GM12873 (cell line): ENCODE results near the gene ACOT7.
A peak's percentile ranks its signal among the peaks of the same experiment; 100 is the strongest.

Source experiments
- CTCF ChIP-seq: IDR thresholded peaks from 2 replicates; pipeline ENCODE4 v1.5.1; 2012; ENCODE audit warnings: low read depth, mild to moderate bottlenecking, moderate library complexity, low read length, control low read depth; ENCODE audit not compliant: insufficient read depth; ENCODE audit errors: missing control alignments

Gene ACOT7

DNA sequence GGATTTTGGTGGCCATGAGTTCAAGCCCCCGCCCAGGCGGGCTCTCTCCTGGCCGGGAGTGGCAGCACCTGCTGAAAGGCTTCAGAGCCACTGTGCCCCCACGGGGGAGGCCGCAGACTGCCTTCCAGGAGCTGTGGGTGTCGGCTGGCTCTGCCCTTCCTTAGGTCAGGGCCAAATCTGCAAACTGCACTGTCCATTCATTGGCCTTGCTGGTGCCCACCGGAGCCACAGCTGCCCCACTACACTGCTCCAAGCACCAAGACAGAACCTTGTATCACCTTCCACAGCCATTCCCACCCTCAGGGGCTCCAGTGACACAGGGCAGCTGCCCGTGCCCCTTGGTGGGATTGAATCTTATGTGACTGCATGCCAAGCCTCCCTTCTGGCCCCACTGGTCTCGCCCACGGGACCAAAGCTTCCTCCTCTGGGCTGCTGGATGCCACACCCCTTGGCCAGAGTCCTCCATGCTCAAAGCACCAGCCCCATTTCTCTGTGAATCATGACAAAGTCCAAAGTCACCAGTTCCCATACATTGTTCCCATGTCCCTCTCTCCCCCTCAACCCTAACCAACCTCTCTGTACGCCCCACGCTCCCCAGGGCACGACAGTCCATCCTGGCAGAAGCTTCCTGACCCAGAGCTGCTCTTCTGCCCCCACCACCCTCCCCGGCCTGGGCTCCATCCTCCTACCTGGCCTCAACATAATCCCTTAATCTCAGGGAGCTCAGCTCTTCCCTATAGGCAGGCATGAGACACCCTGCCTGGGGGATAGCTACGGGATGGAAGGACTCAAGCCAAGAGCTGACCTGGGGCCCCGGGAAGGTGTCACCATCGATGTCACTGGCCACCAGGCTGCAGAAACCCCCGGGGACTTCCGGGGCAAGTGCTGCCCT is 111.8 kb downstream of the ACOT7 start:
- no peak for TF ChIP-seq CTCF

DNA sequence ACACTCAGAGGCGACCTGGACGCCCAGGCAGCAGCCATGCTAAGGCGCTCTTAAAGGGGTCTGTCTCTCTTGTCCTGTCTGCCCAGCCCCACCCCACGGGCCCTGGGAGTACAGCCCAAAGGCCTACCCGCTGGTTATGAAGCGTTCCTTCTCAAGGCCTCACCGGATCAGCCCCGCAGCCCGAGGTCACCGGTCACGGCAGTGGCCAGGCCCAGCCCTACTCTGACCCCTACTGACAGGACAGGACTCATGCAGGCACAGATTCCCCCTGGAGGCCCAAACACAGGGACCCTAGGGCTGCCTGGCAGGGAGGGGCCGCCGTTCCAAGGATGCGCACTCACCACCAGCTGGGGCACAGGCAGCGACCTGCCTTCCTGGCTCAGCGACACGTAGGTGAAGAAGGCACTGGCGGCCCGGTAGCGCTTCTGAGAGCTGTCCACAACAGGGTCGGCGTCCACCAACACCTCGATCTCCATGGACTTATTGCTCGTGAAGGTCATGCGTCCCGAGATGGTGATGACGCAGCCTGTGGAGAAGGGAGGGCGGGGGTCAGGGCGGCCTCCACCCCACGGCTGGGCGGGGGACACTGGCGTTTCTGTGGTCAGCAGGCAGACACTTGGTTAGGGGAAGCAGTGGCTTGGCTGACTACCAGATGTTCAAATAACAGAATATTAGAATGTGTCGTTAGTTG is 112.7 kb downstream of the ACOT7 start:
- TF ChIP-seq CTCF, result peak; percentile 9

DNA sequence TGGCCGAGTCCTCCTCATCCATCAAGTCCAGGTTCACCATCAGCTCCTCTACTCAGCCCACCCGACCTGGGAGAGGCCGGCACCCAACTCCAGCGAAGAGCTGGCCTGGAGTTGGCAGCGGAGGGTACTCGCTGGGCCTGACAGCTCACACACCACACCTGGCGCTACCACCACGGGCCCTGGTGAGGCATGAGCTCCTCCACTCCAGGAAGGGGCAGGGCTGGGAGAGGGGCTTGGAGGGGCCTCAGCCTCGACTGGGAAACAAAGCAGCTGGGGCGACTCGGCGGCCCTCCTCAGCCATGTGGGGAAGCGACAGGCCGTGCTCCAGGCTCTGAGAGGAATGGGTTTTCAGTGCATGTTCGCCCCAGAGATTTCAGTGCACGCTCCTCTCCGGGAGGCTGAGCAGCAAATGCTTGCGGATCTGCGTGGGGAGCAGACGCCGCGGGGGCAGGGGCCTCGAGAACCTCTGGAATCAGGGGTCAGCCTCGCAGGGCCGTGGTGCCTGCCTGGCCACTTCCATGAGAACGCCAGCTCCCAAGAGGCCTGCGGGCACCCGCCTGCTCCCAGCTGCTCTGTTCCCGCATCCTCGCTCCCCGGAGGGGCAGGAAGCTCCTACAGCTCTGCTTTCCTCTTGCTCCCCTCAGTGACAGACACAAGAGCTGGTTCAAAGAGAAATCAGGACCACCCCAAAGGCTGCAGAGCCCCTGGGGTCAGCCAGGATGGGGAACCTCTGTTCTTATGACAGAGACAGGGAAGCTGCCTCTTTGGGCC is 113.8 kb downstream of the ACOT7 start:
- no peak for TF ChIP-seq CTCF

GRCh38 chr1:6279066-6279465 is 114.5 kb downstream of the ACOT7 start:
- TF ChIP-seq CTCF, result no peak

DNA sequence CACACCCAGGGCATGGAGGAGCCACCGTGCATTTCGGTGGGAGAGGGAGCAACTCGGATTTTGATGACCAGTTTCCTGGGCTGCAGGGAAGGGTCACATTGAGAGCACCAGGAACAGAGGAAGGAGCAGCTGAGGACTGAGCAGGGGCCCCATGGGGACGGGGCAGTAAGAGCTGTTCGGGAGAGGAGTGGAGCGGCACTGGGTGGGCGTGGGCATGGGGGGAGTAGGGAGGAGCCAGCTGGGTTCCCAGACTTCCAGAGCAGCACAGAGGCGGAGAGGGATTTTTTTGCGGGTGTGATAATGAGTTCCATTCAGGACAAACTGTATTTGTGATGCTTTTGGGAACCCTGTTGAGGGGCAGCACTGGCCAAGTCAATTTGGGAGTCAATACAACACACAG is 115.3 kb downstream of the ACOT7 start:
- no peak for TF ChIP-seq CTCF

DNA sequence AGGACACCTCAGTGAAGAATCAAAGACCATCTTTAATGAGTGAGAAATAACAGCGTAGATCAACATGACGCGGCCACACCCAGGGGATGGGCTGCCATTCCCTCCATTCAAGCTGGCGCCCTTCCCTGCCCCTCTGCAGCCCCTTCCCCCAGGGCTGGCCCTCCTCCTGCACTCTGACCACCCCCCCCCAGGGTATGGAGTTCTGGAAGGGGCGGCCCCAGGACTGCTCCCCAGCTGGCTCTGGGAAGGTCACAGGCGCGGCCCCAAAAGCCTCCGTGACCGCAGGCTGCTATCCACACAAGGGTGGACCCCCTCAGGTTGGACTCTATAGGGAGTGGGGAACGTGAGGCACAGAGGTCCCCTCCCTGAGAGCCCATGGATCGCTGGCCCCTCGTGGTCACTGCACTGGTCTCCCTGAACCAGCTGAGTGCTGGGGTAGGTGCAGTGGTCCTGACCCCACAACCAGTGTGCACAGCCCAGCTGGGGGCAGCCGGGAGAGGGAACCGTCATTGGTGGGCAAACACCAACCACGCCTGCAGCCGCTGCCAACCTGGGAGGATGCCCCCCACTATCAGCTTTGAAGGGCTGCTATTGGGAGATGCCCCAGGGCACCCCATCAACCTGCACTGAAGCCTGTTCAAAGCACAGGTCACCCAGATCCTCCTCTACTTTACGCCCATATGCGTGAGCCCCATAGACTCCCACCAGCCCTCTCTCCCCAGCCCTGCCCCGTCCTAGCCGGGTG is 116.6 kb downstream of the ACOT7 start:
- no peak for TF ChIP-seq CTCF
